DMS114 treated with DMSO at 0.1 percent for 48 hours (cell line): ENCODE data around the gene NKX2-8.
A peak's percentile ranks its signal among the peaks of the same experiment; 100 is the strongest.

ENCODE experiments used
- DNase-seq: peaks from one replicate; lab custom pipeline; 2025; ENCODE audit not compliant: unreplicated experiment; lab: John Stamatoyannopoulos, UW

NKX2-8 gene

GRCh38 chr14:36582011-36582873, at the start of gene NKX2-8:
Gene NKX2-8, minus strand, starts transcription at chr14:36582614. Its CDS starts 225 bp downstream, at chr14:36582389.
- no peak for DNase-seq

- no peak for DNase-seq
Measured at GRCh38 chr14:36627981-36628380, 45.6 kb upstream of the NKX2-8 start.

GRCh38 chr14:36626151-36626550, 43.7 kb upstream of the NKX2-8 start:
- DNase-seq = no peak

GRCh38 chr14:36625436-36625835, 43.0 kb upstream of the NKX2-8 start:
- no peak for DNase-seq

- no peak for DNase-seq
Measured at GRCh38 chr14:36625014-36625413, 42.6 kb upstream of the NKX2-8 start.

- DNase-seq = no peak
Measured at GRCh38 chr14:36619853-36620252, 37.4 kb upstream of the NKX2-8 start.

GRCh38 chr14:36619131-36619530, 36.7 kb upstream of the NKX2-8 start:
- no peak for DNase-seq

- no peak for DNase-seq
Measured at GRCh38 chr14:36618641-36619040, 36.2 kb upstream of the NKX2-8 start.

GRCh38 chr14:36617824-36618223, 35.4 kb upstream of the NKX2-8 start:
- DNase-seq = no peak

GRCh38 chr14:36605506-36605857, 23.1 kb upstream of the NKX2-8 start:
- DNase-seq = peak; percentile 1

- DNase-seq = peak; percentile 62
Measured at GRCh38 chr14:36604757-36605505, 22.5 kb upstream of the NKX2-8 start.

GRCh38 chr14:36600431-36600830, 18.0 kb upstream of the NKX2-8 start:
- DNase-seq = no peak

GRCh38 chr14:36591482-36591881, 9.1 kb upstream of the NKX2-8 start:
- DNase-seq = no peak

GRCh38 chr14:36588788-36589187, 6.4 kb upstream of the NKX2-8 start:
- no peak for DNase-seq

GRCh38 chr14:36588119-36588518, 5.7 kb upstream of the NKX2-8 start:
- no peak for DNase-seq

- DNase-seq = no peak
Measured at GRCh38 chr14:36585100-36585499, 2.7 kb upstream of the NKX2-8 start.

GRCh38 chr14:36583893-36584811, 1.7 kb upstream of the NKX2-8 start:
- DNase-seq = no peak

- no peak for DNase-seq
Measured at GRCh38 chr14:36583242-36583892, 953 bp upstream of the NKX2-8 start.

- no peak for DNase-seq
Measured at GRCh38 chr14:36582874-36583241, 444 bp upstream of the NKX2-8 start.

- DNase-seq = no peak
Measured at GRCh38 chr14:36580856-36581831, 1.3 kb downstream of the NKX2-8 start.
